SK-N-SH (cell line): ENCODE data around the gene MAST4. TPM values are rescaled to one million over a fixed set of nuclear protein-coding genes. Genes with fewer than 3 reads are reported as not detected.

Experiments used
- CTCF ChIA-PET: fragments of 300-600, 350-600 bp; formaldehyde crosslinking; extraction: SDS; loops from one replicate; lab custom pipeline; 2021; lab: Yijun Ruan, JAX
- POLR2A ChIA-PET: fragments of 350-600 bp; sonication (Branson Sonifier 250); formaldehyde crosslinking; extraction: SDS; loops from one replicate; lab custom pipeline; 2020; ENCODE audit warnings: antibody characterized with exemption, inconsistent platforms; lab: Yijun Ruan, JAX
- DNase-seq: peaks from one replicate; pipeline ENCODE4 v3.0.0; 2012
- H2AFZ ChIP-seq: fragments of 200-600 bp; sonication (generic); 2 replicates; pipeline ENCODE4 v1.8.1; 2016; ENCODE audit warnings: antibody characterized with exemption, mild to moderate bottlenecking, low read depth
- H3F3A ChIP-seq: fragments of 200-600 bp; sonication (generic); replicated peaks from 2 replicates; pipeline ENCODE3; 2016; ENCODE audit warnings: antibody characterized with exemption, mild to moderate bottlenecking; ENCODE audit not compliant: insufficient read depth
- H3K27ac ChIP-seq, 2 experiments: fragments of 200-500 bp in 1 of 2; fragments of 200-600 bp in 1 of 2; sonication (Bioruptor generic) in 1 of 2; sonication (generic), shearing (Covaris generic) in 1 of 2; 2 replicates each; pipeline versions ENCODE4 v1.5.1 to v1.6.1; 2014 to 2016; ENCODE audit warnings: low read depth in 2 of 2, inconsistent platforms in 1 of 2, low read length in 1 of 2, mild to moderate bottlenecking in 1 of 2, mixed read lengths in 1 of 2
- H3K27me3 ChIP-seq: fragments of 200-600 bp; sonication (generic), shearing (Covaris generic); 2 replicates; pipeline ENCODE4 v1.6.1; 2016; ENCODE audit warnings: mixed run types; ENCODE audit not compliant: insufficient read depth
- H3K36me3 ChIP-seq, 2 experiments: fragments of 200-500 bp in 1 of 2; fragments of 200-600 bp in 1 of 2; sonication (Bioruptor generic) in 1 of 2; sonication (generic) in 1 of 2; replicated peaks in 1 of 2; 2 replicates each; pipeline versions ENCODE3 to v1.5.1; 2014 to 2016; ENCODE audit warnings: low read length in 1 of 2, mild to moderate bottlenecking in 1 of 2; ENCODE audit not compliant: insufficient read depth in 2 of 2, control insufficient read depth in 1 of 2
- H3K4me1 ChIP-seq, 2 experiments: fragments of 200-500 bp in 1 of 2; fragments of 200-600 bp in 1 of 2; sonication (Bioruptor generic) in 1 of 2; sonication (generic), shearing (Covaris generic) in 1 of 2; 2 replicates each; pipeline versions ENCODE4 v1.5.1 to v1.6.1; 2014 to 2016; ENCODE audit warnings: low read depth in 1 of 2, low read length in 1 of 2, mixed run types in 1 of 2; ENCODE audit not compliant: insufficient read depth in 2 of 2, control insufficient read depth in 1 of 2
- H3K4me2 ChIP-seq: fragments of 200-600 bp; sonication (generic), shearing (Covaris generic); 2 replicates; pipeline ENCODE4 v1.6.1; 2017; ENCODE audit warnings: mixed run types
- H3K4me3 ChIP-seq, 2 experiments: fragments of 200-500 bp in 1 of 2; fragments of 200-600 bp in 1 of 2; sonication (Bioruptor generic) in 1 of 2; sonication (generic), shearing (Covaris generic) in 1 of 2; 2 replicates each; pipeline versions ENCODE4 v1.5.1 to v1.8.1; 2014 to 2016; ENCODE audit warnings: low read depth in 2 of 2, inconsistent platforms in 1 of 2, low read length in 1 of 2, mild to moderate bottlenecking in 1 of 2, mixed read lengths in 1 of 2, moderate library complexity in 1 of 2
- H3K79me2 ChIP-seq: fragments of 200-600 bp; sonication (generic); 2 replicates; pipeline ENCODE4 v1.8.1; 2017; ENCODE audit warnings: mild to moderate bottlenecking; ENCODE audit not compliant: insufficient read depth
- H3K9ac ChIP-seq: fragments of 200-600 bp; sonication (generic); 2 replicates; pipeline ENCODE4 v1.6.1; 2017; ENCODE audit warnings: mixed run types
- H3K9me2 ChIP-seq: fragments of 200-600 bp; sonication (generic); 2 replicates; pipeline ENCODE4 v1.6.1; 2017; ENCODE audit warnings: mixed run types
- H3K9me3 ChIP-seq: fragments of 200-600 bp; sonication (generic); 2 replicates; pipeline ENCODE4 v1.6.1; 2017; ENCODE audit warnings: mixed run types, mild to moderate bottlenecking, moderate library complexity
- H4K20me1 ChIP-seq: fragments of 200-600 bp; sonication (generic); 2 replicates; pipeline ENCODE4 v1.6.1; 2017; ENCODE audit warnings: mild to moderate bottlenecking, mixed run types; ENCODE audit not compliant: insufficient read depth
- ELF1 ChIP-seq: IDR thresholded peaks from 2 replicates; pipeline ENCODE4 v1.4.0; 2012
- EP300 ChIP-seq, 2 experiments: IDR thresholded peaks; 2 replicates each; pipeline versions ENCODE4 v1.4.0 to v1.6.1; 2012; ENCODE audit warnings: borderline replicate concordance in 1 of 2, low read depth in 1 of 2, low read length in 1 of 2
- GATA2 ChIP-seq: sonication (generic); formaldehyde crosslinking; IDR thresholded peaks from 2 replicates; pipeline ENCODE4 v1.5.0; 2020; ENCODE audit warnings: mild to moderate bottlenecking, missing genetic modification reagents
- MEF2A ChIP-seq: IDR thresholded peaks from 2 replicates; pipeline ENCODE4 v1.4.0; 2012; ENCODE audit warnings: low read depth, borderline replicate concordance
- MXI1 ChIP-seq: IDR thresholded peaks from 2 replicates; pipeline ENCODE4 v1.6.1; 2012; ENCODE audit warnings: mild to moderate bottlenecking, low read depth, low read length, improper control_type of control experiment
- NFIC ChIP-seq: IDR thresholded peaks from 2 replicates; pipeline ENCODE4 v1.4.0; 2012; ENCODE audit warnings: borderline replicate concordance
- PBX3 ChIP-seq: IDR thresholded peaks from 2 replicates; pipeline ENCODE4; 2012
- TAF1 ChIP-seq: IDR thresholded peaks from 2 replicates; pipeline ENCODE4 v1.6.1; 2012; ENCODE audit warnings: low read depth, mild to moderate bottlenecking, low read length, moderate library complexity, borderline replicate concordance
- USF2 ChIP-seq: fragments of 150-350 bp; IDR thresholded peaks from 2 replicates; pipeline ENCODE4 v1.6.1; 2017; ENCODE audit warnings: antibody characterized with exemption, low read length, low read depth, borderline replicate concordance
- WGBS: methylation state at CpG from one replicate; pipeline ENCODE4 v1.1.6; 2017; ENCODE audit warnings: low lambda C conversion rate; 5-methylcytosine and 5-hydroxymethylcytosine counted together
- polyA plus RNA-seq, 3 experiments: library from polyadenylated mRNA; depleted of rRNA; stranded (reverse); fragments of >200 nt; gene quantifications; 2 replicates each; pipeline ENCODE4 v1.2.3, GENCODE V29; 2012
- TF ChIP-seq, protein P1 (sequence below): fragments of 200-600 bp; sonication (generic); IDR thresholded peaks from 2 replicates; pipeline ENCODE4 v1.6.1; 2017; ENCODE audit warnings: antibody characterized with exemption, mild to moderate bottlenecking, moderate library complexity

Gene MAST4
- polyA plus RNA-seq, 1 of the 3 experiments (the other 2 are of a cell fraction): 2.2 TPM

- no peak for TF ChIP-seq USF2
- TF ChIP-seq MEF2A: no peak
- no peak for TF ChIP-seq TAF1
- TF ChIP-seq, all 33 proteins: peak for 0
These were observed 105.1 kb downstream of the MAST4 start (continued) for GRCh38 chr5:66701244-66701643.

- peaks cover 0 to 4% of the 10 kb centered on the region in 2 experiments; a peak in 2 of 4 replicates for H3K4me1 ChIP-seq
- POLR2A ChIA-PET: no interaction called here
- H3K27ac ChIP-seq: no peak overlapping the region
- H3K9me2 ChIP-seq: no peaks in the 10 kb centered on the region
- no peaks in the 10 kb centered on the region for H3K9me3 ChIP-seq
- H3K9ac ChIP-seq: no peak overlapping the region
- no peaks in the 10 kb centered on the region for H3K79me2 ChIP-seq
- no peaks in the 10 kb centered on the region for H3K36me3 ChIP-seq
- 32% methylated on average over 3 of the region's 3 CpGs for WGBS
- no peaks in the 10 kb centered on the region for H4K20me1 ChIP-seq
- H2AFZ ChIP-seq: no peak overlapping the region
- H3K4me2 ChIP-seq: no peak overlapping the region
- no peaks in the 10 kb centered on the region for H3F3A ChIP-seq
- CTCF ChIA-PET: no interaction called here
- no peak overlapping the region for H3K4me3 ChIP-seq
- H3K27me3 ChIP-seq: no peaks in the 10 kb centered on the region
- no peak for TF ChIP-seq GATA2 (CRISPR knock-in tag)
- TF ChIP-seq NFIC: no peak
- DNase-seq: no peak
These were observed 106.2 kb downstream of the MAST4 start for GRCh38 chr5:66702426-66702825.

DNA sequence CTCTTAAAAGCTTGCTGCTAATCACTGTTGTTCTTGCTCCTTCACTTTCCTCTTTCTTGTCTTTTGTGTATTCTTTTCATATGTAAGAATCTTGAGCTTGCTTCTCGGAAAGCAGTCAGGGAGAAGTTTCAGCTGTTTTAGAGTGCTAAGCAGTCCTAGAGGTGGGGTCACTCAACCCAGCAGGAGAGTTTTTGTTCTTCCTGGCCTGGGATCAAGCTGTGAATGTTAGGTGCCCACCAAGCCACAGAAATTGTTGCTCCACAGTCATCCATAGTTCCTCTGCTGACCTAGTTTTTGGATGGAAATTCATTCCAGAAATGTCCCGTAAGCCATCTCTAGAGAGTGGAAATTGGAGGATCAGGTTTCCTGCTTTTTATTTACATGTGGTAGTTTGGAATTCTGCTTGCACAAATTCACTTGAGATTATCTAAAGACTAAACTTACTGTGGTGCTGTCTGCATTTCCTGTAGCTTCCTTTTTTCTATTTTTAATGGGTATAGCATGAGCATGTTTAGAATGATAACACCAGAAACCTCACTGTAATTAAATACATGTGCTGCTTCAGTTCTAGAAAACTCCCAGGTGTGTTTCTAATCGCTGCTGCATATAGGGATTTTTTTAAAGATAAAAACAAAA is 108.7 kb downstream of the MAST4 start:
- no peaks in the 10 kb centered on the region for H3K27me3 ChIP-seq
- no peaks in the 10 kb centered on the region for H3K36me3 ChIP-seq
- no peaks in the 10 kb centered on the region for H4K20me1 ChIP-seq
- H3K9me3 ChIP-seq: no peaks in the 10 kb centered on the region
- no peak overlapping the region for H2AFZ ChIP-seq
- H3K4me1 ChIP-seq: peaks cover 0 to 4% of the 10 kb centered on the region in 2 experiments; a peak in 2 of 4 replicates
- ChIA-PET POLR2A (no interaction called here), CTCF (interaction anchor here (1.1 to 1.2 kb wide), 2 partner anchors 12 to 398 kb away, joined by 3 to 4 read pairs; no protein-coding TSS in a partner anchor)
- TF ChIP-seq GATA2 (CRISPR knock-in tag) (peak; percentile 55; the same call in 1 of the 2 replicates), EP300 (IDR thresholded peaks at IDR 0.05; ENCODE audit: borderline replicate concordance in 1 of 2, low read depth in 1 of 2, low read length in 1 of 2) (peak in 1 of 2 experiments; percentile 40; a peak in 1 of 4 replicates), MXI1 (no peak), USF2 (no peak), ELF1 (no peak), PBX3 (no peak)
- TF ChIP-seq, protein P1, sequence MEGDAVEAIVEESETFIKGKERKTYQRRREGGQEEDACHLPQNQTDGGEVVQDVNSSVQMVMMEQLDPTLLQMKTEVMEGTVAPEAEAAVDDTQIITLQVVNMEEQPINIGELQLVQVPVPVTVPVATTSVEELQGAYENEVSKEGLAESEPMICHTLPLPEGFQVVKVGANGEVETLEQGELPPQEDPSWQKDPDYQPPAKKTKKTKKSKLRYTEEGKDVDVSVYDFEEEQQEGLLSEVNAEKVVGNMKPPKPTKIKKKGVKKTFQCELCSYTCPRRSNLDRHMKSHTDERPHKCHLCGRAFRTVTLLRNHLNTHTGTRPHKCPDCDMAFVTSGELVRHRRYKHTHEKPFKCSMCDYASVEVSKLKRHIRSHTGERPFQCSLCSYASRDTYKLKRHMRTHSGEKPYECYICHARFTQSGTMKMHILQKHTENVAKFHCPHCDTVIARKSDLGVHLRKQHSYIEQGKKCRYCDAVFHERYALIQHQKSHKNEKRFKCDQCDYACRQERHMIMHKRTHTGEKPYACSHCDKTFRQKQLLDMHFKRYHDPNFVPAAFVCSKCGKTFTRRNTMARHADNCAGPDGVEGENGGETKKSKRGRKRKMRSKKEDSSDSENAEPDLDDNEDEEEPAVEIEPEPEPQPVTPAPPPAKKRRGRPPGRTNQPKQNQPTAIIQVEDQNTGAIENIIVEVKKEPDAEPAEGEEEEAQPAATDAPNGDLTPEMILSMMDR: no peak
- peak overlapping the region in 1 of 2 experiments; percentile 39; a peak in 1 of 4 replicates for H3K27ac ChIP-seq
- WGBS: 9% methylated on average over 3 of the region's 3 CpGs
- no peak overlapping the region for H3K9ac ChIP-seq
- H3K79me2 ChIP-seq: no peaks in the 10 kb centered on the region
- DNase-seq: no peak
- no peak overlapping the region for H3K4me3 ChIP-seq
- no peaks in the 10 kb centered on the region for H3F3A ChIP-seq
- H3K4me2 ChIP-seq: no peak overlapping the region
- H3K9me2 ChIP-seq: no peaks in the 10 kb centered on the region
